ENCODE data around the gene GREB1L.

Gene GREB1L

DNA sequence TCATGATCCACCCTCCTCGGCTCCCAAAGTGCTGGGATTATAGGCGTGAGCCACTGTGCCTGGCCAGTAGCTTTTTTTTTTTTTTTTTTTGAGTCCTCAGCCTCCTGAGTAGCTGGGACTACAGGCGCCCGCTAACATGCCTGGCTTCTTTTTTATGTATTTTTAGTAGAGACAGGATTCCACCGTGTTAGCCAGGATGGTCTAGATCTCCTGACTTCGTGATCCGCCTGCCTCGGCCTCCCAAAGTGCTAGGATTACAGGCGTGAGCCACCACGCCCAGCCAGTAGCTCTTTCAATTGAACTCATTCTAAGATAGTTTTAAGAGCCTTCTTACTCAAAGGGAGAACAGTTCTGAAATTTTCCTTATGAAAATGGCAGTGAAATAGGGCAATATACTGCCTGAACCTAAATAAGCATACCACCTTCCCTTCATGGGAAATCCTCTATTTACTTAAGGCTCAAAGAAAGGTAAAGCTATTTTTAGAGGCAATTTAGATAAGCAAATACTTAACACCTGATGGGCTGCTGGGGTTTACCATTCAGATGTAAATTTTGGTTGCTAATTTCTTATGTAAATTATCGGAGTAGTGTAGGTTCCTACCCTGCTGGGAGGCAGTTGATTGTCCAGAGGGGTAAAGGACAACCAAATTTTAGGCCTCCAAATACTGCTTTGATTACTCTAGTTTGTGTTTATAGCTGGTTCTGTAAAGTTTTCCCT, 144.7 kb downstream of the GREB1L start:
- no peak for DNase-seq

DNA sequence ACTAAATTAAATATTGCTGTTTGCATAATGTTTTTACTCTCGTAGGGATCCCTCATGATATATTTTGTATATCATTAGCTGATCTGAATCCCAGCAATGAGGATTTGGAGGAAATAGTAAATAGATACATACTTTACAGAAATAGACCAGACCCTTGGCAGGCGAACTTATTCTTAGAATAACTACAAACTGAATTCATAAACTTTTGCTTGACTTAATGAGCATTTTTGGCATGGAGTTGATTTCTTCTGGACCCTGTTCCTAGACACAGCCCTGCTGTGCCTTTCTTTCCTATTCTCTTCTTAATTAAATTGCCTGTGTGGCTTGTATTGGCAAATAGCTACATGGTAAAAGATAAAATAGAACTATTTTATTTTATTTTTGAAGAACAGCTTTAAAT, 145.9 kb downstream of the GREB1L start:
- DNase-seq: no peak

DNA sequence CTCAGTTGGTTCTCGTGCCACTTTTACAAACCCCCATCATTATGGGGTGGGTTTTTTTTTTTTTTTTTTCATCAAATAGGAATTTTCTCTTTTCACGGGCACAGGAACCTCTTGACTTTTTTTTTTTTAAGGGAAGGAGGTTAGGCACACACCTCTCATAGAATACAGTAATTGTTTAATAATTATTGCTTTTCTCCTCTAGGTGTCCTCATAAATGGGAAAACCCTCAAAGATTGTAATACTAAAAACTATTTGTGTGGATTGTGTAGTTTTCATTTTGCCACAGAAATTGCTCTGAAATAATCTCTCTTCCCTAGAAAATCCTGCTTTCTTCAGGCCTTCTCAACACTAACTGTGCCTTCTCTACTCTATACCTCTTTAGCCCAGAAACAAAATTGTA, 147.3 kb downstream of the GREB1L start:
- DNase-seq: no peak

GRCh38 chr18:21389903-21390302, 147.9 kb downstream of the GREB1L start:
- no peak for DNase-seq

DNA sequence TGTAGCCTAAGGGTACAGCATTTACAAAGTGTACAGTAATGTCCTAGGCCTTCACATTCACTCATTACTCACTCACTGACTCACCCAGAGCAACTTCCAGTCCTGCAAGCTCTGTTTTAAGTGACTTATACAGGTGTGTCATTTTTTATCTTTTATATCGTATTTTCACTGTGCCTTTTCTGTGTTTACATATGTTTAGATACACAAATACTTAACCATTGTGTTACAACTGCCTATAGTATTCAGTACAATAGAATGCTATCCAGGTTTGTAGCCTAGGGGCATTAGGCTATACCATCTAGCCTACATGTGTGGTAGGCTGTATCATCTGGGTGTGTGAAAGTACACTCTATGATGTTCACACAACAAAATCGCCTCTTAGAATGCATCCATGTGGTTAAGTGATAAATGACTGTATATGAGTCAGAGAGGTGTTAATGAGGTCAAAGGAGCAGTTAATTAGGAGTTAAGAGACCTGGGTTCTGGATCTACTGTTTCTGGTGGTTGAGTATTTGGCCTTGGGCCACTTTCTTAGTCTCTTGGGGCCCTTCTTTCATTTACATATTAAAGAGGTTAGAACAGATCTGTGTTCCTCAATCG, 149.1 kb downstream of the GREB1L start:
- no peak for DNase-seq

DNA sequence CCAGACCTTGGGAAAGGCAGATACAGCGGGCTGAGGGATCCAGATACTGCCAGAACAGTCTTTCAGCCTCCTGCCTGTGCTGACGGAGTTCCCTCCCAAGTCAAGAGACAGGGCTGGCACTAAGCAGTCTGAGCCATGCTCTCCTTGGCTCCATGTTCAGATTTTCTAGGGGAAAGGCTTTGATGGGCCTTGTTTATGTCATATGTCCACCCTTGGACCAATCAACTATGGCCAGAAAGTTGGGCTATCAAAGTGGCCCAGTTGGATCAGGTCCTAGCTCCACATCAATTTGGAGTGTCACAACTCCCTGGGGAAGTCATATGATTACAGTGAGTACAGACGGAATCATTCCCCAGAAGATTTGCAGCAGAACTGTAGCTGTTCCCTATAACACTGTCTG, 152.0 kb downstream of the GREB1L start:
- no peak for DNase-seq

GRCh38 chr18:21398121-21398520, 156.1 kb downstream of the GREB1L start:
- no peak for DNase-seq

DNA sequence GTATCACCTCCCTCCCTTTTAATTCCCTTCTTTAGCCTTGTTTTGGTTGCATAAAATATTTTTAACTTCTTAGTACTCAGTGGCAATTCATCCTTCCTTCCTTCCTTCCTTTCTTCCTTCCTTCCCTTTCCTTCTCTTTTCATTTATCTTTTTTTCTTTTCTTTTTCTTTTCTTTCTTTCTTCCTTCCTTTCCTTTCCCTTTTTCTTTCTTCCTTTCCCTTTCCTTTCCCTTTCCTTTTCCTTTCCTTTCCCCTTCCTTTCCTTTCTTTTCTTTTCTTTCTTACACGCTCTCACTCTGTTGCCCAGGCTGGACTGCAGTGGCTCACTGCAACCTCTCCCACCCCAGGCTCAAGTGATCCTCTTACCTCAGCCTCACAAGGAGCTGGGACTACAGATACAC, 160.2 kb downstream of the GREB1L start:
- no peak for DNase-seq

GRCh38 chr18:21404426-21404825, 162.4 kb downstream of the GREB1L start:
- no peak for DNase-seq

DNA sequence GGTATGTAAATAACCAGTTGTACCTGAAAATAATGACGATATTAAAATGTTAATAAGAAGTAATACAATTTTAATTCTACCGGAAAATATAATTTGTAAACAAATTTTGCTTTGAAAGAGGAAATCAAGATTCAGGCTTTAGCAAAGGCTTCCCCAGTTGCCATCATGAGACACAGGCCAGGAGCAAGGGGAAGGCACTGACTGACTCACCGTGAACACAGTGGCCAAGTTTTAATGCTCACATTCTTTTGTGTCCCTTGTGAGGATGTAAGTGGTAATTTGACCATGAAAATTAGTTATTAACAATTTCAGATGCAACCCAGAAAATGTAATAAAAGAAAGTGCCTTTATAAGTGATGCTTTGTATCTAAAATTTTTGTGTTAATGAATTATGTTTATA, 164.1 kb downstream of the GREB1L start:
- DNase-seq: no peak

DNA sequence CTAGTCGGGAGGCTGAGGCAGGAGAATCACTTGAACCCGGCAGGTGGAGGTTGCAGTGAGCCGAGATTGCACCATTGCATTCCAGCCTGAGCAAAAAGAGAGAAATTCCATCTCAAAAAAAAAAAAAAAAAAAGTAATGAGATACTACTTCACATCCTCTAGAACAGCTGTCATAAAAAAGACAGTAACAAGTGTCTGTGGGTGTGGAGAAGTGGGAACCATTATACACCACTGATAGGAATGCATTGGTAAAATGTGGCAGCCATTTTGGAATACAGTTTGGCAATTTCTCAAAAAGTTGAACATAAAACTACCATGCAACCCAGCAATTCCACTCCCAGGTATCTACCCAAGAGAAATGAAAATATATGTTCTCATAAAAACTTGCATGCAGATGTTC, 166.6 kb downstream of the GREB1L start:
- no peak for DNase-seq

DNA sequence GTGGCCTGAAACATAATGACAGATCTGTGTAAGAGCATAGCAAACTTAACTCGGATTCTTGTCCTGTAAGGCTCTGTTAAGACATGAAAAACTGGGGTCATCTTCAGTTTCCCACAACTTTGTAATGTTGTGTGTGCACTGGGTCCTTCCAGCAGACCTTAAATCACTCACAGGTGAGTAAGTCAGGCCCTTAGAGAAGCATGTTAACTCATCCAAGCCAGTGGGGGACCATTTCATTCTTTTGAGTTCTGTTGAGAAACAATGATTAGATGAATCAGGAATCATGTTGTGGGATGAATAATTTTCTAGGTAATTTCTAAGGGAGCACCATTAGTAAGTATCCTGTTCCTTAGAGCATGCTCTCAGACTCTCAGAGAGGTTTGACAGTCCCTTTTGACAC, 191.4 kb downstream of the GREB1L start:
- DNase-seq: no peak

DNA sequence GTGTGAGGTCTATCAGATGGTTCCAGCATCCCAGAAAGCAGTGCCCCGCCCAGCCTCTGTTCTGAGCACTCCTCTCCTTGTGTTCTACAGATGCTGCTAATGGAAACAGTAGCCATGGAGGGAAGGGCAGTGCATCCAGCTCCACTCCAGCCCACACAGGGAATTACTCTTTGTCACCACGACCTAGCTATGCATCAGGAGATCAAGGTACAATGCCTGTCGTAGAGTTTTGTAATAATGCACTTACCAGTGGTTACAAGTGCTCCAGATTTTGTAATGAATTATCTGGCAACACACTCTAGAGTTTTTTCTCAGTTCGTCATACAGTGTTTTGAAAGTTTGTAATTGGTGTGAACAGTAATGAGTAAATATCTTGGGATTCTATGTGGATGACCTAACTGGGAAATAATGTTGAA, 197.4 kb downstream of the GREB1L start:
- DNase-seq: no peak

- no peak for DNase-seq
Measured at GRCh38 chr18:21441670-21442069, 199.6 kb downstream of the GREB1L start.

DNA sequence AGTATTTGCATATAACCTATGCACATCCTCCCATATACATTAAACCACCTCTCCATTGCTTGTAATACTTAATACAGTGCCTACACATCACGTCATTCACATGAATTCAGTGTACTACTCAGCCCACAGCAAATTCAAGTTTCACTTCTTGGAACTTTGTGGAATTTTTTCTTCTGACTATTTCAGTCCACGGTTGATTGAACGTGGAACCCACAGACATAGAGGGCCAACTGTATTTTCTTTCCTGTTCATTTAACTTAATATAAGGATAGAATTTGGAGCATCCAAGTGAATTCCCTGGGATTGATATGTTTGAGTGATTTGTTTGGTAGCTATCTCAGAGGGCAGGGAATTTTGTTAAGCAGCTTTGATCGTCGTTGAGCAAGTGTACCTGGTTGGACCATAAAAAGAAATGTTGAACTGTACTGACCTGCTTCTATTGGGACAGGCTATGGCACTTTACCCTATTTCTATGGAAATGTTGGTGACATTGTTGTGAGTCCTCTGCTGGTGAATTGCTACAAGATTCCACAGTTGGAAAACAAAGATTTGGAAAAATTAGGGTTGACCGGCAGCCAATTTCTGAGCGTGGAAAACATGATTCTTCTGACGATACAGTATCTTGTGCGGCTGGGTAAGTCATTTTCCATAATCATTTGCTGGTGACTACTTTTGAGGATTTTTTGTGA, 201.9 kb downstream of the GREB1L start:
- DNase-seq: no peak

- DNase-seq: peak; percentile 58
Measured at GRCh38 chr18:21444465-21445212, 202.6 kb downstream of the GREB1L start.

DNA sequence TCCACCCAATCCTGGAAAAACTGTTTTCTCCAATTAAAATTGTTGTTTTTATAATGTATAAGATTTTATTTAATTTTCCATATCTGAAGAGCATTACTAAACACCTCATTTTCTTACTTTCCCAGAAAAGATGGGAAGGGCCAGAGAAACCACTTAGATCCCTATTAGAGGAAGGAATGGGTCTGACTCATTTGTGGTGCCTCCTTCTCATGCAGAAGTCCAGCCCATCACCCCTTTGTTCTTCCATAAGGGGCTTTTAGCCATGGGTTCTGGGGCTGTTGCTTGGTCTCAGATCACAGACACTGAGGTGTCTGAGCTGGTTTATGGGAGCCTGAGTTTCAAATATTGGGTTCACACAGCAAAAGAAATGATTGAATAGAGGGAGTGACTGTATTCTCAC, 206.3 kb downstream of the GREB1L start:
- DNase-seq: no peak

GRCh38 chr18:21449367-21450290, 207.6 kb downstream of the GREB1L start:
- no peak for DNase-seq

GRCh38 chr18:21450503-21450902, 208.5 kb downstream of the GREB1L start:
- DNase-seq: no peak

- no peak for DNase-seq
Measured at GRCh38 chr18:21450913-21451312, 208.9 kb downstream of the GREB1L start.

GRCh38 chr18:21451851-21452250, 209.8 kb downstream of the GREB1L start:
- no peak for DNase-seq

GRCh38 chr18:21452276-21452780, 210.3 kb downstream of the GREB1L start:
- no peak for DNase-seq
